Fibroblast of skin of left quadriceps (primary cell): ENCODE data around the gene ZNF391.
"Not testable (repeated sequence)": the region's sequence is repeated elsewhere in the genome, so short reads cannot be mapped to it uniquely, and the experiment has no call there.

Source experiments
- DNase-seq, 2 experiments: peaks; one replicate each; pipeline ENCODE4 v3.0.0-alpha.2; 2013; ENCODE audit warnings: low read depth in 2 of 2

The ZNF391 gene

GRCh38 chr6:27422651-27423332 is 34.2 kb downstream of the ZNF391 start:
- DNase-seq = no peak

GRCh38 chr6:27424851-27425250 is 36.3 kb downstream of the ZNF391 start:
- DNase-seq = not testable (repeated sequence)

- DNase-seq = no peak
Observed at GRCh38 chr6:27426045-27426620, 37.6 kb downstream of the ZNF391 start.

GRCh38 chr6:27428502-27428901 is 39.9 kb downstream of the ZNF391 start:
- no peak for DNase-seq

- DNase-seq = no peak
Observed at GRCh38 chr6:27428966-27429365, 40.4 kb downstream of the ZNF391 start.

GRCh38 chr6:27433714-27434113 is 45.2 kb downstream of the ZNF391 start:
- no peak for DNase-seq

- DNase-seq = no peak
Observed at GRCh38 chr6:27439371-27439770, 50.8 kb downstream of the ZNF391 start.

GRCh38 chr6:27441001-27441400 is 52.4 kb downstream of the ZNF391 start:
- DNase-seq = no peak

GRCh38 chr6:27442932-27443331 is 54.4 kb downstream of the ZNF391 start:
- no peak for DNase-seq

- no peak for DNase-seq
Observed at GRCh38 chr6:27448456-27448855, 59.9 kb downstream of the ZNF391 start.

GRCh38 chr6:27451660-27452390 is 63.3 kb downstream of the ZNF391 start:
- DNase-seq = no peak

GRCh38 chr6:27452496-27452897 is 63.9 kb downstream of the ZNF391 start:
- no peak for DNase-seq
